PC-9 (cell line): ENCODE data around the gene RASGRP2. TPM values are rescaled to one million over a fixed set of nuclear protein-coding genes. Genes with fewer than 3 reads are reported as not detected.

Source experiments
- BruUV-seq: library from RNA; stranded (reverse); fragments of 400-500 nt; replicated peaks from 2 replicates; lab custom pipeline; 2021; lab: Mats Ljungman, UMichigan
- CTCF ChIA-PET: fragments of 300-600 bp; sonication (Branson Sonifier 250); formaldehyde crosslinking; loops from one replicate; lab custom pipeline; 2022; ENCODE audit warnings: antibody characterized with exemption; lab: Charles Lee
- POLR2A ChIA-PET: fragments of 300-600 bp; sonication (Branson Sonifier 250); formaldehyde crosslinking; loops from one replicate; lab custom pipeline; 2022; ENCODE audit warnings: antibody characterized with exemption; ENCODE audit not compliant: unreplicated experiment; lab: Charles Lee
- DNase-seq, 2 experiments: peaks; one replicate each; pipeline versions ENCODE4 v3.0.0 to v3.0.0-alpha.2; 2015 to 2022; ENCODE audit warnings: mixed read lengths in 1 of 2
- H2AFZ ChIP-seq: fragments of 200-600 bp; sonication (generic); 2 replicates; pipeline ENCODE4 v1.8.1; 2017; ENCODE audit warnings: antibody characterized with exemption
- H3F3A ChIP-seq: fragments of 200-600 bp; sonication (generic); 2 replicates; pipeline ENCODE4 v1.8.1; 2017; ENCODE audit warnings: antibody characterized with exemption, mild to moderate bottlenecking, low read depth; ENCODE audit not compliant: insufficient read depth
- H3K27ac ChIP-seq: fragments of 200-600 bp; sonication (generic); 2 replicates; pipeline ENCODE4 v1.6.1; 2016; ENCODE audit warnings: mixed run types
- H3K27me3 ChIP-seq: fragments of 200-600 bp; sonication (generic); 2 replicates; pipeline ENCODE4 v1.6.1; 2016; ENCODE audit warnings: low read depth, mixed run types; ENCODE audit not compliant: insufficient read depth
- H3K36me3 ChIP-seq: fragments of 200-600 bp; sonication (generic); 2 replicates; pipeline ENCODE4 v1.6.1; 2016; ENCODE audit warnings: low read depth, mixed run types
- H3K4me1 ChIP-seq: fragments of 200-600 bp; sonication (generic); replicated peaks from 2 replicates; pipeline ENCODE4 v1.6.1; 2016; ENCODE audit warnings: mixed run types; ENCODE audit not compliant: insufficient read depth
- H3K4me2 ChIP-seq: fragments of 200-600 bp; sonication (generic); 2 replicates; pipeline ENCODE4 v1.6.1; 2017; ENCODE audit warnings: mixed run types
- H3K4me3 ChIP-seq: fragments of 200-600 bp; sonication (generic); 2 replicates; pipeline ENCODE4 v1.6.1; 2016; ENCODE audit warnings: mixed run types
- H3K79me2 ChIP-seq: fragments of 200-600 bp; sonication (generic); 2 replicates; pipeline ENCODE4 v1.6.1; 2017; ENCODE audit warnings: low read depth, mixed run types
- H3K9me2 ChIP-seq: fragments of 200-600 bp; sonication (generic); 2 replicates; pipeline ENCODE4 v1.8.1; 2017; ENCODE audit warnings: mild to moderate bottlenecking; ENCODE audit not compliant: insufficient read depth
- H3K9me3 ChIP-seq: fragments of 200-600 bp; sonication (generic); 2 replicates; pipeline ENCODE4 v1.8.1; 2016; ENCODE audit warnings: low read depth; ENCODE audit not compliant: insufficient read depth
- H4K20me1 ChIP-seq: fragments of 200-600 bp; sonication (generic); 2 replicates; pipeline ENCODE4 v1.8.1; 2017; ENCODE audit not compliant: insufficient read depth
- CTCF ChIP-seq: fragments of 200-600 bp; sonication (generic); conservative IDR thresholded peaks from 2 replicates; pipeline ENCODE4 v1.6.1; 2017; ENCODE audit warnings: mixed run types, antibody characterized with exemption, mild to moderate bottlenecking, moderate library complexity
- EZH2 ChIP-seq: fragments of 200-600 bp; sonication (generic); IDR thresholded peaks from 2 replicates; pipeline ENCODE4 v1.8.0; 2017; ENCODE audit warnings: antibody characterized with exemption, low read depth
- intact Hi-C: fragments of 100-400 bp; cut with micrococcal nuclease; formaldehyde crosslinking; loops from one replicate; pipeline ENCODE4 v1.10.0; 2022; ENCODE audit not compliant: unreplicated experiment
- total RNA-seq: library from RNA; stranded (reverse); gene quantifications from 2 replicates; pipeline ENCODE4 v1.2.3, GENCODE V29; 2021

RASGRP2 gene
- total RNA-seq, 1 experiment from 2014 or later, result 1.0 TPM

GRCh38 chr11:64765291-64765850 is 21.4 kb upstream of the RASGRP2 start:
- Histone ChIP-seq H3K4me3 (no peak overlapping the region), H3K4me2 (no peak overlapping the region), H2AFZ (no peak overlapping the region), H3K4me1 (no peaks in the 10 kb centered on the region), H3K79me2 (peaks cover 23% of the 10 kb centered on the region), H3F3A (peaks cover 90% of the 10 kb centered on the region), H3K36me3 (peaks cover 49% of the 10 kb centered on the region), H3K27ac (no peak overlapping the region), H3K9me2 (no peaks in the 10 kb centered on the region), H3K9me3 (no peaks in the 10 kb centered on the region), H3K27me3 (no peaks in the 10 kb centered on the region), H4K20me1 (peaks cover 86% of the 10 kb centered on the region)
- intact Hi-C loops, result no loop called here
- POLR2A ChIA-PET, result no interaction called here
- TF ChIP-seq EZH2 (no peak), CTCF (peak; percentile 32; the same call in 1 of the 2 replicates)
- TSS peak; percentile 4 for BruUV-seq
- CTCF ChIA-PET, result interaction anchor here (0.6 to 0.7 kb wide), 2 partner anchors 14 to 34 kb away, joined by 3 read pairs; no protein-coding TSS in a partner anchor
- no peak for DNase-seq

- H3K9me3 ChIP-seq, result no peaks in the 10 kb centered on the region
- no peaks in the 10 kb centered on the region for H3K4me1 ChIP-seq
- DNase-seq, result no peak
- no peak overlapping the region for H3K4me2 ChIP-seq
- intact Hi-C loops, result no loop called here
- peaks cover 81% of the 10 kb centered on the region for H4K20me1 ChIP-seq
- H3K9me2 ChIP-seq, result no peaks in the 10 kb centered on the region
- H3K4me3 ChIP-seq, result no peak overlapping the region
- H3K36me3 ChIP-seq, result peaks cover 43% of the 10 kb centered on the region
- H3K79me2 ChIP-seq, result peaks cover 17% of the 10 kb centered on the region
- TF ChIP-seq CTCF (no peak), EZH2 (no peak)
- no peak overlapping the region for H2AFZ ChIP-seq
- H3F3A ChIP-seq, result peaks cover 90% of the 10 kb centered on the region
- ChIA-PET CTCF (interaction anchor here (0.7 kb wide), 1 partner anchor 33 kb away, joined by 3 read pairs; no protein-coding TSS in a partner anchor), POLR2A (no interaction called here)
- BruUV-seq, result no TSS peak
- H3K27ac ChIP-seq, result no peak overlapping the region
- no peaks in the 10 kb centered on the region for H3K27me3 ChIP-seq
Observed at GRCh38 chr11:64764753-64765152, 20.8 kb upstream of the RASGRP2 start.

GRCh38 chr11:64764040-64764611 is 20.2 kb upstream of the RASGRP2 start:
- BruUV-seq, result no TSS peak
- peaks cover 85% of the 10 kb centered on the region for H3F3A ChIP-seq
- POLR2A ChIA-PET, result interaction anchor here (0.5 kb wide), 1 partner anchor 99 kb away, joined by 10 read pairs; no protein-coding TSS in a partner anchor
- CTCF ChIA-PET, result no interaction called here
- no peaks in the 10 kb centered on the region for H3K27me3 ChIP-seq
- H3K9me3 ChIP-seq, result no peaks in the 10 kb centered on the region
- H3K4me2 ChIP-seq, result no peak overlapping the region
- H3K27ac ChIP-seq, result no peak overlapping the region
- H3K79me2 ChIP-seq, result peaks cover 11% of the 10 kb centered on the region
- no peak overlapping the region for H2AFZ ChIP-seq
- no peak for DNase-seq
- no peak for TF ChIP-seq CTCF
- TF ChIP-seq EZH2, result no peak
- H3K36me3 ChIP-seq, result peaks cover 38% of the 10 kb centered on the region
- H4K20me1 ChIP-seq, result peaks cover 74% of the 10 kb centered on the region
- H3K4me1 ChIP-seq, result no peaks in the 10 kb centered on the region
- intact Hi-C loops, result no loop called here
- no peaks in the 10 kb centered on the region for H3K9me2 ChIP-seq
- H3K4me3 ChIP-seq, result no peak overlapping the region
